K562 (cell line): ENCODE measurements around the gene GZF1. TPM values are rescaled to one million over a fixed set of nuclear protein-coding genes. Genes with fewer than 3 reads are reported as not detected.

Experiments used
- BRD9 ChIP-seq: fragments of 450-650 bp; IDR thresholded peaks from 2 replicates; pipeline ENCODE4 v1.6.1; 2018; ENCODE audit warnings: low read depth; ENCODE audit not compliant: partially characterized antibody
- CBX8 ChIP-seq: fragments of 200-600 bp; sonication (generic); IDR thresholded peaks from 2 replicates; pipeline ENCODE4 v1.6.1; 2012; ENCODE audit warnings: borderline replicate concordance, mixed run types, low read depth, mild to moderate bottlenecking, moderate library complexity, mixed read lengths, low read length, control low read depth, inconsistent platforms; ENCODE audit not compliant: poor library complexity, severe bottlenecking; ENCODE audit errors: extremely low read depth
- CCAR2 ChIP-seq: fragments of 200-400 bp; formaldehyde crosslinking; IDR thresholded peaks from 2 replicates; pipeline ENCODE4 v1.6.1; 2017; ENCODE audit warnings: mild to moderate bottlenecking, low read depth, low read length
- CCNT2 ChIP-seq: IDR thresholded peaks from 2 replicates; pipeline ENCODE4 v1.6.1; 2011; ENCODE audit warnings: borderline replicate concordance, low read depth, mild to moderate bottlenecking, moderate library complexity, mixed read lengths, low read length; ENCODE audit not compliant: insufficient read length; ENCODE audit errors: extremely low read depth
- EP300 ChIP-seq: IDR thresholded peaks from 2 replicates; pipeline ENCODE4 v1.6.1; 2012; ENCODE audit warnings: low read length, improper control_type of control experiment
- HDAC1 ChIP-seq, 2 experiments: fragments of 450-650 bp; IDR thresholded peaks; 2 replicates each; pipeline ENCODE4 v1.6.1; 2016 to 2017; ENCODE audit warnings: inconsistent platforms in 1 of 2, mild to moderate bottlenecking in 1 of 2, moderate library complexity in 1 of 2
- HDAC2 ChIP-seq: fragments of 450-650 bp; IDR thresholded peaks from 2 replicates; pipeline ENCODE4 v1.6.1; 2016; ENCODE audit warnings: mild to moderate bottlenecking
- HIVEP1 ChIP-seq: fragments of 250-450 bp; sonication (Bioruptor Pico); IDR thresholded peaks from 2 replicates; pipeline ENCODE4 v1.4.0; 2020; ENCODE audit warnings: mild to moderate bottlenecking
- LCOR ChIP-seq: sonication (generic); formaldehyde crosslinking; IDR thresholded peaks from 2 replicates; pipeline ENCODE4 v1.8.0; 2022; ENCODE audit warnings: mild to moderate bottlenecking, missing genetic modification reagents
- NFIC ChIP-seq: fragments of 450-650 bp; IDR thresholded peaks from 2 replicates; pipeline ENCODE4 v1.6.1; 2017; ENCODE audit warnings: mild to moderate bottlenecking, inconsistent platforms
- PHB2 ChIP-seq: fragments of 450-650 bp; IDR thresholded peaks from 2 replicates; pipeline ENCODE4 v1.6.1; 2017; ENCODE audit warnings: low read depth
- POLR2AphosphoS5 ChIP-seq: IDR thresholded peaks from 2 replicates; pipeline ENCODE4 v1.6.1; 2011; ENCODE audit warnings: mild to moderate bottlenecking, low read depth, low read length, moderate library complexity; ENCODE audit not compliant: control insufficient read depth, insufficient read depth
- PPARD ChIP-seq: fragments of 250-450 bp; sonication (Bioruptor Pico); IDR thresholded peaks from 2 replicates; pipeline ENCODE4 v1.8.0; 2022; ENCODE audit warnings: inconsistent platforms, mild to moderate bottlenecking, moderate library complexity
- TRIM28 ChIP-seq: fragments of 450-650 bp; IDR thresholded peaks from 2 replicates; pipeline ENCODE4 v1.6.1; 2017
- polyA plus RNA-seq, 8 experiments: library from polyadenylated mRNA; depleted of rRNA in 4 of 8; stranded (reverse) in 5 of 8; unstranded in 3 of 8; fragments of >200 nt; fragmentation: Nextera tagmentation in 2 of 8; fragmentation: Illumina TruSeq in 1 of 8; extraction: Ambion mirVana in 2 of 8; extraction: Trizol in 1 of 8; gene quantifications; 2 replicates each; pipeline versions ENCODE4 v1.2.1 to v1.2.3, GENCODE V29; 2011 to 2014; ENCODE audit warnings: inconsistent platforms in 1 of 8, missing spikeins in 1 of 8
- total RNA-seq, 7 experiments: library from RNA; depleted of rRNA in 6 of 7; stranded (reverse); fragments of >200 nt in 6 of 7; fragmentation: Illumina TruSeq in 2 of 7; extraction: Trizol in 2 of 7; gene quantifications; 2 replicates each; pipeline versions ENCODE4 v1.2.1 to v1.2.3, GENCODE V29; 2011 to 2021; ENCODE audit warnings: low replicate concordance in 1 of 7
- TF ChIP-seq, protein P1 (sequence below): fragments of 450-650 bp; IDR thresholded peaks from 2 replicates; pipeline ENCODE4 v1.6.1; 2017; ENCODE audit warnings: antibody characterized with exemption
- TF ChIP-seq, protein P2 (sequence below): fragments of 450-650 bp; IDR thresholded peaks from one replicate; pipeline ENCODE4 v1.6.1; 2018; ENCODE audit warnings: mild to moderate bottlenecking, moderate library complexity; ENCODE audit not compliant: partially characterized antibody
- TF ChIP-seq, protein P3 (sequence below): sonication (generic); formaldehyde crosslinking; IDR thresholded peaks from 2 replicates; pipeline ENCODE4 v1.8.1; 2023; ENCODE audit warnings: mild to moderate bottlenecking, missing genetic modification reagents
- TF ChIP-seq, protein P4 (sequence below): sonication (generic); formaldehyde crosslinking; IDR thresholded peaks from 2 replicates; pipeline ENCODE4 v1.8.0; 2023; ENCODE audit warnings: missing genetic modification reagents, mild to moderate bottlenecking, borderline replicate concordance

Gene GZF1
- total and polyA plus RNA-seq, 9 of the 15 experiments (the other 6 are each of a cell fraction or from before 2014, with no cell fraction given) = 1.2 to 15.7 (median 7.4) TPM

DNA sequence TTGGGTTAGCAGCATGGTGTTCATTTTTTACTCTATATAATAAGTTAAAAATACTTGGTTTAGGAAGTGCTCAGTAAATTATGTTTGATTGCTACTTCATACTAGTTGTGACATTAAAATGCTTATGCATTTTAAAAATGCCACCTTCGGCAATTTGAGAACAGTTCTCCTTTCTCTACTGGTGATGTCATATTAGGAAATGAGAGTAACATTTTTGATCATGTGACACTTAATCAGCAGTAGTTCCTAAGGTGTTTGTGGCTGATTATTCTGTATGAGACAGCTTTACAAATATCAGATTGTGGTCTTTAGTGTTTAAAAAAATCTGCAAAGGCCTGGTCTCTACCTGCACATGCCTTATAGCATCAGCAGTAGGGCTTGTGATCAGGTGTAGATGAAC is 4.4 kb downstream of the GZF1 start (continued):
- no peak for TF ChIP-seq LCOR (CRISPR knock-in tag)
- TF ChIP-seq, protein P1, sequence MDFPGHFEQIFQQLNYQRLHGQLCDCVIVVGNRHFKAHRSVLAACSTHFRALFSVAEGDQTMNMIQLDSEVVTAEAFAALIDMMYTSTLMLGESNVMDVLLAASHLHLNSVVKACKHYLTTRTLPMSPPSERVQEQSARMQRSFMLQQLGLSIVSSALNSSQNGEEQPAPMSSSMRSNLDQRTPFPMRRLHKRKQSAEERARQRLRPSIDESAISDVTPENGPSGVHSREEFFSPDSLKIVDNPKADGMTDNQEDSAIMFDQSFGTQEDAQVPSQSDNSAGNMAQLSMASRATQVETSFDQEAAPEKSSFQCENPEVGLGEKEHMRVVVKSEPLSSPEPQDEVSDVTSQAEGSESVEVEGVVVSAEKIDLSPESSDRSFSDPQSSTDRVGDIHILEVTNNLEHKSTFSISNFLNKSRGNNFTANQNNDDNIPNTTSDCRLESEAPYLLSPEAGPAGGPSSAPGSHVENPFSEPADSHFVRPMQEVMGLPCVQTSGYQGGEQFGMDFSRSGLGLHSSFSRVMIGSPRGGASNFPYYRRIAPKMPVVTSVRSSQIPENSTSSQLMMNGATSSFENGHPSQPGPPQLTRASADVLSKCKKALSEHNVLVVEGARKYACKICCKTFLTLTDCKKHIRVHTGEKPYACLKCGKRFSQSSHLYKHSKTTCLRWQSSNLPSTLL = no peak
- TF ChIP-seq NFIC = no peak
- TF ChIP-seq, protein P2, sequence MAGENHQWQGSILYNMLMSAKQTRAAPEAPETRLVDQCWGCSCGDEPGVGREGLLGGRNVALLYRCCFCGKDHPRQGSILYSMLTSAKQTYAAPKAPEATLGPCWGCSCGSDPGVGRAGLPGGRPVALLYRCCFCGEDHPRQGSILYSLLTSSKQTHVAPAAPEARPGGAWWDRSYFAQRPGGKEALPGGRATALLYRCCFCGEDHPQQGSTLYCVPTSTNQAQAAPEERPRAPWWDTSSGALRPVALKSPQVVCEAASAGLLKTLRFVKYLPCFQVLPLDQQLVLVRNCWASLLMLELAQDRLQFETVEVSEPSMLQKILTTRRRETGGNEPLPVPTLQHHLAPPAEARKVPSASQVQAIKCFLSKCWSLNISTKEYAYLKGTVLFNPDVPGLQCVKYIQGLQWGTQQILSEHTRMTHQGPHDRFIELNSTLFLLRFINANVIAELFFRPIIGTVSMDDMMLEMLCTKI = no peak
- TF ChIP-seq HDAC2 = no peak
- no peak for TF ChIP-seq TRIM28
- no peak for TF ChIP-seq PHB2
- no peak for TF ChIP-seq HIVEP1
- no peak for TF ChIP-seq PPARD (CRISPR knock-in tag)
- no peak for TF ChIP-seq HDAC1 (IDR thresholded peaks at IDR 0.05)
- TF ChIP-seq, protein P3, sequence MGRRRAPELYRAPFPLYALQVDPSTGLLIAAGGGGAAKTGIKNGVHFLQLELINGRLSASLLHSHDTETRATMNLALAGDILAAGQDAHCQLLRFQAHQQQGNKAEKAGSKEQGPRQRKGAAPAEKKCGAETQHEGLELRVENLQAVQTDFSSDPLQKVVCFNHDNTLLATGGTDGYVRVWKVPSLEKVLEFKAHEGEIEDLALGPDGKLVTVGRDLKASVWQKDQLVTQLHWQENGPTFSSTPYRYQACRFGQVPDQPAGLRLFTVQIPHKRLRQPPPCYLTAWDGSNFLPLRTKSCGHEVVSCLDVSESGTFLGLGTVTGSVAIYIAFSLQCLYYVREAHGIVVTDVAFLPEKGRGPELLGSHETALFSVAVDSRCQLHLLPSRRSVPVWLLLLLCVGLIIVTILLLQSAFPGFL (CRISPR knock-in tag) = no peak
- TF ChIP-seq EP300 = peak; percentile 65; the same call in 1 of the 2 replicates
- no peak for TF ChIP-seq CBX8
- TF ChIP-seq CCAR2 = no peak
- TF ChIP-seq POLR2AphosphoS5 = no peak
- no peak for TF ChIP-seq BRD9
- TF ChIP-seq, protein P4, sequence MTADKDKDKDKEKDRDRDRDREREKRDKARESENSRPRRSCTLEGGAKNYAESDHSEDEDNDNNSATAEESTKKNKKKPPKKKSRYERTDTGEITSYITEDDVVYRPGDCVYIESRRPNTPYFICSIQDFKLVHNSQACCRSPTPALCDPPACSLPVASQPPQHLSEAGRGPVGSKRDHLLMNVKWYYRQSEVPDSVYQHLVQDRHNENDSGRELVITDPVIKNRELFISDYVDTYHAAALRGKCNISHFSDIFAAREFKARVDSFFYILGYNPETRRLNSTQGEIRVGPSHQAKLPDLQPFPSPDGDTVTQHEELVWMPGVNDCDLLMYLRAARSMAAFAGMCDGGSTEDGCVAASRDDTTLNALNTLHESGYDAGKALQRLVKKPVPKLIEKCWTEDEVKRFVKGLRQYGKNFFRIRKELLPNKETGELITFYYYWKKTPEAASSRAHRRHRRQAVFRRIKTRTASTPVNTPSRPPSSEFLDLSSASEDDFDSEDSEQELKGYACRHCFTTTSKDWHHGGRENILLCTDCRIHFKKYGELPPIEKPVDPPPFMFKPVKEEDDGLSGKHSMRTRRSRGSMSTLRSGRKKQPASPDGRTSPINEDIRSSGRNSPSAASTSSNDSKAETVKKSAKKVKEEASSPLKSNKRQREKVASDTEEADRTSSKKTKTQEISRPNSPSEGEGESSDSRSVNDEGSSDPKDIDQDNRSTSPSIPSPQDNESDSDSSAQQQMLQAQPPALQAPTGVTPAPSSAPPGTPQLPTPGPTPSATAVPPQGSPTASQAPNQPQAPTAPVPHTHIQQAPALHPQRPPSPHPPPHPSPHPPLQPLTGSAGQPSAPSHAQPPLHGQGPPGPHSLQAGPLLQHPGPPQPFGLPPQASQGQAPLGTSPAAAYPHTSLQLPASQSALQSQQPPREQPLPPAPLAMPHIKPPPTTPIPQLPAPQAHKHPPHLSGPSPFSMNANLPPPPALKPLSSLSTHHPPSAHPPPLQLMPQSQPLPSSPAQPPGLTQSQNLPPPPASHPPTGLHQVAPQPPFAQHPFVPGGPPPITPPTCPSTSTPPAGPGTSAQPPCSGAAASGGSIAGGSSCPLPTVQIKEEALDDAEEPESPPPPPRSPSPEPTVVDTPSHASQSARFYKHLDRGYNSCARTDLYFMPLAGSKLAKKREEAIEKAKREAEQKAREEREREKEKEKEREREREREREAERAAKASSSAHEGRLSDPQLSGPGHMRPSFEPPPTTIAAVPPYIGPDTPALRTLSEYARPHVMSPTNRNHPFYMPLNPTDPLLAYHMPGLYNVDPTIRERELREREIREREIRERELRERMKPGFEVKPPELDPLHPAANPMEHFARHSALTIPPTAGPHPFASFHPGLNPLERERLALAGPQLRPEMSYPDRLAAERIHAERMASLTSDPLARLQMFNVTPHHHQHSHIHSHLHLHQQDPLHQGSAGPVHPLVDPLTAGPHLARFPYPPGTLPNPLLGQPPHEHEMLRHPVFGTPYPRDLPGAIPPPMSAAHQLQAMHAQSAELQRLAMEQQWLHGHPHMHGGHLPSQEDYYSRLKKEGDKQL (CRISPR knock-in tag) = no peak
- no peak for TF ChIP-seq CCNT2
